ENCODE data around the gene HOMER3. TPM values are rescaled to one million over a fixed set of nuclear protein-coding genes. Genes with fewer than 3 reads are reported as not detected.

HOMER3 gene
- total and polyA plus RNA-seq, 2 experiments from 2014 or later = 47.0 to 62.7 TPM

DNA sequence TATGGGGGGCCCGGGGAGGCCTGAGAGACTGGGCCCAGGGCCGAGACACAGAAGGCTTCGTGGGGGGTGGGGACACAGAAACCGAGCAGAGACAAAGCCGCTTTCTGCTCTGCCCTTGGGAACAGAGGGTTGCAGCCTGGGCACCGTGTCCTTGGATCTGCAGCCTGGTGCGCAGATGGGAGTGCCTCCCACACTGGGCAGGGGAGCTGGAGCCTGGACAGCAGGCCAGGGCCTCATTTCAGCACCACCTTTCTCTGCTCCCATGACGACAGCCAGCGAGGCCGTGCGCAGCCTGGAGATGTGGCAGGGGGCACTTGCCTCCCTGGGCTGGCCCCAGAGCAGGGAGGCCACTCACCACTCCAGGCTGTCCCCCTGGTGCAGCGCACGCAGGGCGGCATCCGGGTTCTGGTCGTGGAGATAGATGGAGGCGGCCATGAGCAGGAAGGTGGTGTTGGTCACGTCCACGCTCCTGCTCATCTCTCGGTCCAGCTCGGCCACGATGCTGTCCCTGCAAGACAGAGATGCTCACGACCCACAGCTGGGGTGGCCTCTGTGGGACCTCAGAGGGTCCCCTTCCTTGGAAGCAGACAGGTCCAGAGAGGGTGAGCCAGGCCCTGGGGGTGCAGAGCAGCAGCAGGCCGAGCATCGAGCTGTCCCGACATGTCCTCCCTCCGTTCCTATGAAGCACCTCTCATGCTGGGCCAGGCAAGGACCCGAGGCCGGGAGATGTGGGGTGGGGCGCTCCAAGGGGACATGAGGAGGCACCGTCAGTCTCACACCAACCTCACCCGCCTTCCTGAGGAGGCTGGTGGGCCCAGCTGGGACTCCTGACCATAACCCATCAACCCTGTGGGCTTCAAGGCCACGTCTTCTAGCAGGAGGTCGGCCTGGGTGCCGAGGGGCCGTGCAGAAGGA is 34.2 kb downstream of the HOMER3 start:
- Histone ChIP-seq H3K4me1 (ENCODE audit: low read depth) (no peaks in the 10 kb centered on the region), H3K9me3 (ENCODE audit: low read depth) (no peaks in the 10 kb centered on the region), H3K4me3 (no peak overlapping the region), H3K27ac (no peak overlapping the region), H3K36me3 (peaks cover 3% of the 10 kb centered on the region), H3K27me3 (no peaks in the 10 kb centered on the region)
- DNase-seq (ENCODE audit: low read depth in 1 of 2, low spot score in 1 of 2) = no peak
- TF ChIP-seq, protein P1, sequence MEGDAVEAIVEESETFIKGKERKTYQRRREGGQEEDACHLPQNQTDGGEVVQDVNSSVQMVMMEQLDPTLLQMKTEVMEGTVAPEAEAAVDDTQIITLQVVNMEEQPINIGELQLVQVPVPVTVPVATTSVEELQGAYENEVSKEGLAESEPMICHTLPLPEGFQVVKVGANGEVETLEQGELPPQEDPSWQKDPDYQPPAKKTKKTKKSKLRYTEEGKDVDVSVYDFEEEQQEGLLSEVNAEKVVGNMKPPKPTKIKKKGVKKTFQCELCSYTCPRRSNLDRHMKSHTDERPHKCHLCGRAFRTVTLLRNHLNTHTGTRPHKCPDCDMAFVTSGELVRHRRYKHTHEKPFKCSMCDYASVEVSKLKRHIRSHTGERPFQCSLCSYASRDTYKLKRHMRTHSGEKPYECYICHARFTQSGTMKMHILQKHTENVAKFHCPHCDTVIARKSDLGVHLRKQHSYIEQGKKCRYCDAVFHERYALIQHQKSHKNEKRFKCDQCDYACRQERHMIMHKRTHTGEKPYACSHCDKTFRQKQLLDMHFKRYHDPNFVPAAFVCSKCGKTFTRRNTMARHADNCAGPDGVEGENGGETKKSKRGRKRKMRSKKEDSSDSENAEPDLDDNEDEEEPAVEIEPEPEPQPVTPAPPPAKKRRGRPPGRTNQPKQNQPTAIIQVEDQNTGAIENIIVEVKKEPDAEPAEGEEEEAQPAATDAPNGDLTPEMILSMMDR (IDR thresholded peaks at IDR 0.05; ENCODE audit: low read depth, low read length) = no peak

DNA sequence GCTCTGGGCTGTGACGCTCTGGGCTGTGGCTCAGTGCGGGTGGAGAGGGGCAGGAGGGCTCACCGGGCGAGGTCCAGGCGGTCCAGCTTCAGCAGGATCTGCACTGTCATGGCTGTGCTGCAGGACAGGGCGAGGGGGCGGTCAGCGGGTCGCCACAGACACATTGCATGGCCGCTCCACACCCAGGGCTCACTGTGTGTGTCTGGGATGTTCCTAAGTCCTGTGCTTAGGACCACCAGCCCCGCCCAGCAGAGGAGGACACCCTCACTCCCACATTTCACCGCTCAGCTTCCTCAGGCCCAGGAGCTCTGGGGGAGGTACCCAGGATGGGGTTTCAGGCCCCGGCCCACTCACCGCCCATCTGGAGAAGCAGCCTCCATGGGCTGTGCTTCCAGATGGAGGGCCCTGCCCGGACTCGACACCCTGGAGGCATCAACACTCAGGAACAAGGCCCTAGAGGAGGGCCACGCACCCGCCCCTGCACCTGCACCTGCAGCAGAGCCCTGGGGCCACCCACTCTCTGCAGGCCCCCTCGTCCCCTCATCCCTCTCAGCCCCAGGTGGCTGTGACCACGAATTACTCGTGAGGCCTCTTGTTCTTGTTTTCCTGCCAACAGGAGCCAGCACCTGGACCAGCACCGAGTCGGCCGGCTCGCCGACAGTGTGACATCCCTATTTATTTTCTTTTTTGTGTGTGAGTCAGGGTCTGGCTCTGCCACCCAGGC is 35.3 kb downstream of the HOMER3 start:
- TF ChIP-seq, protein P1 (IDR thresholded peaks at IDR 0.05; ENCODE audit: low read depth, low read length) = no peak
- no peaks in the 10 kb centered on the region for H3K27me3 ChIP-seq
- no peaks in the 10 kb centered on the region for H3K4me1 ChIP-seq (ENCODE audit: low read depth)
- H3K9me3 ChIP-seq (ENCODE audit: low read depth) = no peaks in the 10 kb centered on the region
- no peak overlapping the region for H3K27ac ChIP-seq
- DNase-seq (ENCODE audit: low read depth in 1 of 2, low spot score in 1 of 2) = no peak
- peaks cover 3% of the 10 kb centered on the region for H3K36me3 ChIP-seq
- H3K4me3 ChIP-seq = no peak overlapping the region

DNA sequence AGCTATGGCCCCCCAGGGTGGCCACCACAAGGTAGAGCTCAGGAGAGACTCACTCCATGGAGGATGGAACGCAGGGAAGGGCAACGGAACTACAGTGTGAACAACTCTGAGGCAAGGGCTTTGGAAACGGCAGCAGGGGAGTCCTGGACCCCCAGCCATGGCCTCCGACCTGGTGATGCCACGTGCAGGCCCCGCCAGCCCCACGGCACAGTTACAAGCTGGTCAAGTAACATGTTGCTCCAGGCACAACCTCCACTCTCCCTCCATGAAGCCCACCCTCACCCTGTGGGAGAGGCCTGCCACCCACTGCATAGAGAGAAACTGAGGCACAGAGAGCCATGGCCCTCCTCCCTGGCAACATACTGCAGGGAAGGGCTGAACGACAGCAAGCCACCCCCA is 36.0 kb downstream of the HOMER3 start:
- no peak overlapping the region for H3K27ac ChIP-seq

DNA sequence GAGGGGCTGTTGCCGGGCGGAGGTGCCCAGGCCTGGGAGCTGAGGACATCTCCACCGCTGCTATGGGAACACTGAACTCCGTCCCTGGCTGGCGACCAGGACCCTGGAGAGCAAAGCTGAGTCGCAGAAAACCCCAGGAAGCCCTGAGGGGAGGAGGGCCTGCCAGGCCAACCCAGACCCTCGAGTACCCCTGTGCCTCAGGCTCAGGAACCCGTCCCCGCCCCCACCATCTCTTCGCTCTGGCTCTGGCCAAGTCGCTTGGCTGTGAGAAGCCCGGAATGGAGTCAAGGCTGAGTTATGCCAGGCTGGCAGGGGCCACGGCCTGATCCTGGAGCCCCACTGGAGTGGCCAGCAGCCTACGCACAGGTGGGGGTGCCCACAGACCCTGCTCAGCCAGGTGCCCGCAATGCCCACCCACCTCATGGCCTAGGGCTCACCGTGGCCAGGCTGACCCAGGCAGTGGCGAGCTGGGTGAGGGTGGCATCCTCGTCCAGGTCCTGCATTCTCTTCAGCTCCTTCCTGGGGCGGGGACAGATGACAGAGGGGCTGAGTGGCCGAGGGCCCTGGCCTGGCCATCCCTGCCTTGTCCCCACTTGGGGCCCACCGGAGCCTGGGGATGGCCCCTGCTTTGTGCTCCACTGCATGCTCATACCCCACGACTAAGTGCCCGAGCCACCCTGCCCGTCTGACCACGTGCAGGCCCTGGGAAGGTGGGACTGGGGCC is 36.5 kb downstream of the HOMER3 start:
- no peaks in the 10 kb centered on the region for H3K4me1 ChIP-seq (ENCODE audit: low read depth)
- no peak overlapping the region for H3K4me3 ChIP-seq
- no peak overlapping the region for H3K27ac ChIP-seq
- peaks cover 3% of the 10 kb centered on the region for H3K36me3 ChIP-seq
- DNase-seq (ENCODE audit: low read depth in 1 of 2, low spot score in 1 of 2) = no peak
- no peaks in the 10 kb centered on the region for H3K27me3 ChIP-seq
- TF ChIP-seq, protein P1 (IDR thresholded peaks at IDR 0.05; ENCODE audit: low read depth, low read length) = no peak
- no peaks in the 10 kb centered on the region for H3K9me3 ChIP-seq (ENCODE audit: low read depth)

More for the DNA sequence above, 36.0 kb downstream of the HOMER3 start:
- no peaks in the 10 kb centered on the region for H3K9me3 ChIP-seq (ENCODE audit: low read depth)
- H3K4me1 ChIP-seq (ENCODE audit: low read depth) = no peaks in the 10 kb centered on the region
- DNase-seq (ENCODE audit: low read depth in 1 of 2, low spot score in 1 of 2) = no peak
- TF ChIP-seq, protein P1 (IDR thresholded peaks at IDR 0.05; ENCODE audit: low read depth, low read length) = no peak
- no peaks in the 10 kb centered on the region for H3K27me3 ChIP-seq
- H3K36me3 ChIP-seq = peaks cover 3% of the 10 kb centered on the region
- no peak overlapping the region for H3K4me3 ChIP-seq
